Colonic mucosa (tissue), 4 donors: ENCODE results near the gene CTDNEP1. TPM values are rescaled to one million over a fixed set of nuclear protein-coding genes. Genes with fewer than 3 reads are reported as not detected.
A peak's percentile ranks its signal among the peaks of the same experiment; 100 is the strongest.

Experiments used
- DNase-seq: peaks from one replicate; pipeline ENCODE4 v3.0.0-alpha.2; 2020
- H3K27ac ChIP-seq: fragments of 200-600 bp; one replicate; pipeline ENCODE4 v1.8.0; 2021
- H3K27me3 ChIP-seq: fragments of 200-600 bp; one replicate; pipeline ENCODE4 v1.8.0; 2021
- H3K36me3 ChIP-seq: fragments of 200-600 bp; one replicate; pipeline ENCODE4 v1.8.0; 2021
- H3K4me1 ChIP-seq: fragments of 200-600 bp; one replicate; pipeline ENCODE4 v1.8.0; 2021; ENCODE audit warnings: mild to moderate bottlenecking
- H3K4me3 ChIP-seq: fragments of 200-600 bp; one replicate; pipeline ENCODE4 v1.8.0; 2021
- H3K9ac ChIP-seq, 2 donors: one replicate each; pipeline ENCODE4 v1.7.0; 2013; ENCODE audit warnings: control low read depth in 2 of 2, low read depth in 2 of 2, low read length in 2 of 2
- H3K9me3 ChIP-seq: fragments of 200-600 bp; one replicate; pipeline ENCODE4 v1.8.0; 2021
- CTCF ChIP-seq: fragments of 200-600 bp; IDR thresholded peaks from one replicate; pipeline ENCODE4 v1.8.0; 2022; ENCODE audit warnings: antibody characterized with exemption, mild to moderate bottlenecking
- intact Hi-C: fragments of 100-400 bp; cut with DNase I; formaldehyde crosslinking; loops from one replicate; pipeline ENCODE4 v1.14.1; 2022
- total RNA-seq, 2 donors: library from RNA; stranded (reverse); fragmentation: NEBNext Ultra II Directional in 1 of 2; extraction: Animal tissue kit (Norgen Biotek cat#: 25700) in 1 of 2; gene quantifications; one replicate each; pipeline ENCODE4 v1.2.1, GENCODE V29; 2021
- donor health status: healthy.
- donor health status: DM: no; HTN: no; CAD: no.
- donor health status: DM: no; HTN: no; CAD: no.

The CTDNEP1 gene
- 100 to 1,000 TPM; 124 to 145 TPM for total RNA-seq

- no peak for TF ChIP-seq CTCF
- Histone ChIP-seq H3K27ac (peak within 1 kb of the TSS; percentile 99), H3K9ac (peak within 1 kb of the TSS; percentile 95 to 98), H3K9me3 (no peaks in the 10 kb centered on the region), H3K4me1 (peaks cover 18% of the 10 kb centered on the region), H3K36me3 (peaks cover 4% of the 10 kb centered on the region), H3K27me3 (no peaks in the 10 kb centered on the region), H3K4me3 (peak within 1 kb of the TSS; percentile 98)
- peak; percentile 100 for DNase-seq
- intact Hi-C loops = no loop called here
Measured at GRCh38 chr17:7251661-7252175, at the start of gene CTDNEP1. TSS of gene CTDNEP1 (minus strand) at chr17:7251734. CDS start at chr17:7251296, 438 bp downstream.

- Histone ChIP-seq H3K27ac (no peak overlapping the region), H3K4me1 (peaks cover 16% of the 10 kb centered on the region), H3K27me3 (peaks cover 4% of the 10 kb centered on the region), H3K36me3 (no peaks in the 10 kb centered on the region), H3K4me3 (peak overlapping the region; percentile 6), H3K9ac (peak overlapping the region; percentile 35 to 74), H3K9me3 (no peaks in the 10 kb centered on the region)
- peak; percentile 83 for DNase-seq
- intact Hi-C loops = loop anchor here (5.0 kb wide), 1 partner anchor 34 kb away; the partner anchor contains the start of gene CLDN7
- TF ChIP-seq CTCF = peak; percentile 90
Measured at GRCh38 chr17:7296189-7296861, 44.8 kb upstream of the CTDNEP1 start.

GRCh38 chr17:7295230-7296180 lies 44.0 kb upstream of the CTDNEP1 start:
- Histone ChIP-seq H3K36me3 (no peaks in the 10 kb centered on the region), H3K27me3 (peaks cover 4% of the 10 kb centered on the region), H3K9ac (peak overlapping the region; percentile 50 to 74), H3K9me3 (no peaks in the 10 kb centered on the region), H3K4me3 (peak overlapping the region; percentile 26), H3K4me1 (peaks cover 16% of the 10 kb centered on the region), H3K27ac (peak overlapping the region; percentile 80)
- TF ChIP-seq CTCF = no peak
- peak; percentile 38 for DNase-seq
- intact Hi-C loops = loop anchor here (5.0 kb wide), 1 partner anchor 33 kb away; the partner anchor contains the start of gene CLDN7

GRCh38 chr17:7294614-7295153 lies 43.1 kb upstream of the CTDNEP1 start, which contains the start of gene YBX2:
TSS of gene YBX2 (minus strand) at chr17:7294639. CDS start at chr17:7294500, 139 bp downstream.
- Histone ChIP-seq H3K9ac (peak within 1 kb of the TSS; percentile 50 to 74), H3K27ac (peak within 1 kb of the TSS; percentile 80), H3K4me3 (peak within 1 kb of the TSS; percentile 26), H3K36me3 (no peaks in the 10 kb centered on the region), H3K9me3 (no peaks in the 10 kb centered on the region), H3K27me3 (peaks cover 4% of the 10 kb centered on the region), H3K4me1 (peaks cover 16% of the 10 kb centered on the region)
- intact Hi-C loops = loop anchor here (5.0 kb wide), 1 partner anchor 32 kb away; the partner anchor contains the start of gene CLDN7
- TF ChIP-seq CTCF = no peak
- peak; percentile 94 for DNase-seq
